GM12873 (cell line): ENCODE measurements around the gene NOP9.

Experiments
- CTCF ChIP-seq: IDR thresholded peaks from 2 replicates; pipeline ENCODE4 v1.5.1; 2012; ENCODE audit warnings: low read depth, mild to moderate bottlenecking, moderate library complexity, low read length, control low read depth; ENCODE audit not compliant: insufficient read depth; ENCODE audit errors: missing control alignments

The NOP9 gene

GRCh38 chr14:24314377-24315193 is 14.9 kb downstream of the NOP9 start:
- no peak for TF ChIP-seq CTCF

DNA sequence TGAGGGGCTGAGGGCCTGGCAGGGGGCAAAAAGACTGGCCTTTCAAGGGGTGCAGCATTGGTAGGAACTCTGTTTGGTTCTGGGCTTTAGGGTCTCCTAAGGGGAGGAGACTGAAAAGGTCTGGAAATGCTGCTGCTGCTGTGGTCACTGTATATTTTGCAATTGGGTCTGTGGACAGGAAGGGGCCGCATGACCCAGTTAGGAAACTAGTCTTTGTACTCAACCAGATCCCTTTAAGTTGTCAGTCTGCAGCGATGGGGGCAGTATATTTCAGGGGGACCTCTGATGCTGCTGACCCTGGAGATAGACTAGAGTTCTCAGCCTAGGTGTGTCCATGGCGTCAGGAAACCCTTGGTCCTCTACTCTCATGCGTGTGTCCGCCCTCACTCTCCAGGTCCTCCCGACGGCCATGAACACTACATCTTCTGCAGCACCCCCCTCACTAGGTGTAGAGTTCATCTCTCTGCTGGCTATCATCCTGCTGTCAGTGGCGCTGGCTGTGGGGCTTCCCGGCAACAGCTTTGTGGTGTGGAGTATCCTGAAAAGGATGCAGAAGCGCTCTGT is 15.7 kb downstream of the NOP9 start:
- TF ChIP-seq CTCF = no peak

GRCh38 chr14:24315807-24316596 is 16.4 kb downstream of the NOP9 start:
- no peak for TF ChIP-seq CTCF

GRCh38 chr14:24316597-24316950 is 16.9 kb downstream of the NOP9 start:
- TF ChIP-seq CTCF = no peak

DNA sequence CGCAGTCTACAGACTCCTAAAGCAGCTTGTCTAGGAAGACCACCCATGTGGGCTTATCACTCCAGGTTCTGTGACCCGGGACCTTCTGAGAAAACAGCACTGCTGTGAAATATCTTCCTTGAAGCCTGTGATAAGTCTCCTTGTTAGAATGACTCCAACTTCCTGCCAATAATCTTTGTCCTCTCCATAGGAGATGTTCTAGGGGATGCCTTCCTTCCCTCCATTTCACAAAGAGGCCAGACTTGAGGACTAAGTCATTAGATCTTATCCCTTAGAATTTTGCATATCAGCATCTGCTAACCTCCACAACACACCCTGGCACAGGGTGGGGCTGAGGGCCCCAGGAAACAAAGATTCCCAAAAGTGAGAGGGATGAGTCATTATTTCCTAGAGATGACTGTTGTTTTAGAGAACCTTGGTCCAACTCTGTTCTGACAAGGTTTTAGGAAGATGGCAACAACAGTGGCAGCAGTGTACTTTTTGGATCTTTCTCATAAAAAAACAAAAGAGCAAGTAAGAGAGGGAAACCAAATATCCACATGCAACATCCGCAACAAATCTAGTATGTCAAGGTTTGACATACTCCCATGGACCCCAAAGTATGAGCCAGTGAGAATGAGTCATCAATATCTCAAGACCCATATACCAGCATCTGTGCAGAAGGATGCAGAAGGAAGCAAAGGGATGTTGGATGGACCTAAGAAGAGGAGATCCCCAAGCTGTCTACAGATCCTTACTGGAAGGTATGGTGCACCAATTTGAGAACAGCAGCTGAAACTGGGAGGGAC is 17.7 kb downstream of the NOP9 start:
- TF ChIP-seq CTCF = no peak

GRCh38 chr14:24321212-24321975 is 21.7 kb downstream of the NOP9 start:
- no peak for TF ChIP-seq CTCF
